ENCODE data around the gene EIF2S3. TPM values are rescaled to one million over a fixed set of nuclear protein-coding genes. Genes with fewer than 3 reads are reported as not detected.
A peak's percentile ranks its signal among the peaks of the same experiment; 100 is the strongest.

Gene EIF2S3
- total RNA-seq, 4 donors from 2014 or later = 70.5 to 158 (median 133) TPM

DNA sequence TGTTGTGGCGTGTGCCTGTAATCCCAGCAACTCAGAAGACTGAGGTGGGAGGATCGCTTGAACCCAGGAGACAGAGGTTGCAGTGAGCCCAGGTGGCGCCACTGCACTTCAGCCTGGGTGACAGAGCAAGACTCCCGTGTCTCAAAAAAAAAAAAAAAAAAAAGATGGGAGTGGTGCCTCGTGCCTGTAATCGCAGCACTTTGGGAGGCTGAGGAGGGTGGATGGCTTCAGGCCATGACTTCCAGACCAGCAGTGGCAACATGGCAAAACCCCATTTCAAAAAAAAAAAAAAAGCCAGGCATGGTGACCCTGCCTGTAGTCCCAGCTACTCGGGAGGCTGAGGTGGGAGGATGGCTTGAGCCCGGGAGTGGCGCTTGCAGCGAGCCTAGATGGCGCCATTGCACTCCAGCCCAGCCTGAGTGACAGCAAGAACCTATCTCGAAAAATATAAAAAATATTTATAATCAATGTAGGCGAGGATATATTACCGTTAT is 27.0 kb downstream of the EIF2S3 start:
- TF ChIP-seq, protein P1, sequence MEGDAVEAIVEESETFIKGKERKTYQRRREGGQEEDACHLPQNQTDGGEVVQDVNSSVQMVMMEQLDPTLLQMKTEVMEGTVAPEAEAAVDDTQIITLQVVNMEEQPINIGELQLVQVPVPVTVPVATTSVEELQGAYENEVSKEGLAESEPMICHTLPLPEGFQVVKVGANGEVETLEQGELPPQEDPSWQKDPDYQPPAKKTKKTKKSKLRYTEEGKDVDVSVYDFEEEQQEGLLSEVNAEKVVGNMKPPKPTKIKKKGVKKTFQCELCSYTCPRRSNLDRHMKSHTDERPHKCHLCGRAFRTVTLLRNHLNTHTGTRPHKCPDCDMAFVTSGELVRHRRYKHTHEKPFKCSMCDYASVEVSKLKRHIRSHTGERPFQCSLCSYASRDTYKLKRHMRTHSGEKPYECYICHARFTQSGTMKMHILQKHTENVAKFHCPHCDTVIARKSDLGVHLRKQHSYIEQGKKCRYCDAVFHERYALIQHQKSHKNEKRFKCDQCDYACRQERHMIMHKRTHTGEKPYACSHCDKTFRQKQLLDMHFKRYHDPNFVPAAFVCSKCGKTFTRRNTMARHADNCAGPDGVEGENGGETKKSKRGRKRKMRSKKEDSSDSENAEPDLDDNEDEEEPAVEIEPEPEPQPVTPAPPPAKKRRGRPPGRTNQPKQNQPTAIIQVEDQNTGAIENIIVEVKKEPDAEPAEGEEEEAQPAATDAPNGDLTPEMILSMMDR (IDR thresholded peaks at IDR 0.05) = peak in 1 of 6 experiments; percentile 27
- no peak for TF ChIP-seq POLR2A (IDR thresholded peaks at IDR 0.05)
- H3K27me3 ChIP-seq = no peaks in the 10 kb centered on the region
- intact Hi-C loops (cut with DNase I) = no loop called here
- no peak overlapping the region for H3K27ac ChIP-seq
- H3K4me1 ChIP-seq = no peaks in the 10 kb centered on the region
- DNase-seq = no peak
- no peaks in the 10 kb centered on the region for H3K9me3 ChIP-seq
- whole genome bisulfite sequencing, 2 donors = 7 to 32% methylated on average over 13 to 14 of the region's 14 CpGs
- peaks cover 0 to 17% (median 8%) of the 10 kb centered on the region in 3 donors for H3K36me3 ChIP-seq
- H3K4me3 ChIP-seq = no peak overlapping the region

DNA sequence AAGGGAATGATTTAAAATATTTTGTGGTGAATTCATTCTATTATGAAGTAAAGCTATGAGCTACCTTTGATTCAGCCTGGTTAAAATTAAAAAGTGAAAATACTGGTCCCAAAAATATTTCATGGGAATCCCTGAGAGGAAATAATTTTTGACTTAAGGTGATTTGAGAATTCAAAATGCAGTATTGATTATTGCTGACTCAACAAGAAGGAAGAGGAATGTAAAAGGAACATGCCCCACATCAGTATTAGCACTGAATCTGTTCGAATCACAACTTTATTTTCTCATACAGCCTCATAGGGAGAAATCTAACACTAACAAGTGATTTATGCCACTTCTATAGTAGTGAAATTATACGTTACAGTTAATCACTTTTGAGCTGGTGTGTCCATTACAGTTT is 27.7 kb downstream of the EIF2S3 start:
- Histone ChIP-seq H3K36me3 (peaks cover 0 to 10% (median 3%) of the 10 kb centered on the region in 3 donors), H3K27ac (no peak overlapping the region), H3K4me3 (no peak overlapping the region), H3K4me1 (no peaks in the 10 kb centered on the region), H3K9me3 (no peaks in the 10 kb centered on the region), H3K27me3 (no peaks in the 10 kb centered on the region)
- intact Hi-C loops (cut with DNase I) = no loop called here
- WGBS, 2 donors = 67 to 80% methylated on average over 2 of the region's 2 CpGs
- TF ChIP-seq, protein P1 (IDR thresholded peaks at IDR 0.05) = no peak
- TF ChIP-seq POLR2A (IDR thresholded peaks at IDR 0.05) = no peak
- no peak for DNase-seq

DNA sequence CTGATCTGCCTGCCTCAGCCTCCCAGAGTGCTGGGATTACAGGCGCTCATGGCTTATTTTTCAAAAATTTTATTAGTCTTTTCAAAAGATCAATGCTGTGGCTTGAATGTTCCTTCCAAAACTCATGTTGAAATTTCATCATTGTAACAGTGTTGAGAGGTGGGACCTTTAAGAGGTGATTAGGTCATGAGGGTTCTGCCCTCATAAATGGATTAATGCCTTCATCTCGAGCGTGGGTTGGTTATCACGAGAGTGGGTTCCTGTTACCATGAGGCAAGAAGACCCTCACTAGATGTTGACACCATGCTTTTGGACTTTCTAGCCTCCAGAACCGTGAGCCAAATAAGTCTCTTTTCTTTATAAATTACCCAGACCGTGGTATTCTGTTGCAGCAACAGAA is 30.3 kb downstream of the EIF2S3 start:
- DNase-seq = no peak
- H3K36me3 ChIP-seq = no peaks in the 10 kb centered on the region
- no peaks in the 10 kb centered on the region for H3K9me3 ChIP-seq
- no peak overlapping the region for H3K4me3 ChIP-seq
- no peaks in the 10 kb centered on the region for H3K27me3 ChIP-seq
- WGBS, 2 donors = 58 to 81% methylated on average over 3 to 6 of the region's 6 CpGs
- intact Hi-C loops (cut with DNase I) = no loop called here
- no peak overlapping the region for H3K27ac ChIP-seq
- TF ChIP-seq POLR2A (IDR thresholded peaks at IDR 0.05) = no peak
- TF ChIP-seq, protein P1 (IDR thresholded peaks at IDR 0.05) = no peak
- H3K4me1 ChIP-seq = no peaks in the 10 kb centered on the region

DNA sequence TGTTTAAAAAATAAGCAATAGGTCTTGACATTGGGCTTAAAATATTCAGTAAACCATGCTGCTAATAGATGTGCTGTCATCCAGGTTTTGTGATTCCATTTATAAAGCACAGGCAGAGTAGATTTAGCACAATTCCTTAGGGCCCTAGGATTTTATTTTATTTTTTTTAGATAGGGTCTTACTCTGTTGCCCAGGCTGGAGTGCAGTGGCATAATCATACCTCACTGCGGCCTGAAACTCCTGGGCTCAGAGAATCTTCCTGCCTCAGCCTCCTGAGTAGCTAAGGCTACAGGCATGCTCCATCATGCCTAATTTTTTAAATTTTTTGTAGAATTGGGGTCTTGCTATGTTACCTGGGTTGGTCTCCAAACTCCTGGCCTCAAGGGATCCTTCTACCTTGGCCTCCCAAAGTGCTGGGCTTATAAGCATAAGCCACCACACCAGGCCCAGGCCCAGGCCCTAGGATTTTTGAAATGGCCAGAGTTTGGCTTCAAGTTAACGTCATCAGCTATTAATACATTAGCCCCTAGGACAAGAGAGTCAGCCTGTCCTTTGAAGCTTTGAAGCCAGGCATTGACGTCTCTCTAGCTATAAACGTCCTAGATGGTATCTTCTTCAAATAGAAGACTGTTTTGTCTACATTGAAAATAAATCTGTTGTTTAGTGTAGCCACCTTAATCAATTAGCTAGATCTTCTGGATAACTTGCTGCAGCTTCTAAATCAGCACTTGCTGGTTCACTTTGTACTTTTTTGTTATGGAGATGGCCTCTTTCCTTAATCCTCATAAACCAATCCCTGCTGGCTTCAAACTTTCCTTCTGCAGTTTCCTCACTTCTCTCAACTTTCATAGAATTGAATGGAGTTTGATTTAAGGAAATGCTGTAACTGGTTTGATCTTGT is 35.8 kb downstream of the EIF2S3 start:
- TF ChIP-seq POLR2A (IDR thresholded peaks at IDR 0.05) = no peak
- TF ChIP-seq, protein P1 (IDR thresholded peaks at IDR 0.05) = no peak
- Histone ChIP-seq H3K27me3 (no peaks in the 10 kb centered on the region), H3K4me3 (no peak overlapping the region), H3K9me3 (no peaks in the 10 kb centered on the region), H3K36me3 (no peaks in the 10 kb centered on the region), H3K4me1 (peaks cover 0 to 5% (median 0%) of the 10 kb centered on the region in 3 donors), H3K27ac (no peak overlapping the region)
- no peak for DNase-seq
- 67 to 72% methylated on average over 4 of the region's 4 CpGs for WGBS, 2 donors
- intact Hi-C loops (cut with DNase I) = no loop called here

DNA sequence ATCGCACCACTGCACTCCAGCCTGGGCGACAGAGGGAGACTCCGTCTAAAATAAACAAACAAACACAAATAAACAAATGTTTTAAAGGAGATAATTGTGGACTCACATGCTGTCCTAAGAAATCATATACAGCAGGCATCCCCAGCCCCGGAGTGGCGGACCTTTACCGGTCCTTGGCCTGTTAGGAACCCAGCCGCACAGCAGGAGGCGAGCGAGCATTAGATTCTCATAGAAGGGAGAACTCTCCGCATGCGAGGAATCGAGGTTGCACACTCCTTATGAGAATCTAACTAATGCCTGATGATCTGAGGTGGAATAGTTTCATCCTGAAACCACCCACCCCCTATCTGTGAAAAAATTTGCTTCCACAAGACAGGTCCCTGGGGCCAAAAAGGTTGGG is 39.0 kb downstream of the EIF2S3 start:
- WGBS, 2 donors = 97 to 99% methylated on average over 9 to 12 of the region's 12 CpGs
- no peak for DNase-seq
- H3K27ac ChIP-seq = no peak overlapping the region
- no peaks in the 10 kb centered on the region for H3K27me3 ChIP-seq
- H3K4me1 ChIP-seq = peaks cover 0 to 5% (median 0%) of the 10 kb centered on the region in 3 donors
- TF ChIP-seq, protein P1 (IDR thresholded peaks at IDR 0.05) = no peak
- no peak for TF ChIP-seq POLR2A (IDR thresholded peaks at IDR 0.05)
- H3K36me3 ChIP-seq = no peaks in the 10 kb centered on the region
- H3K9me3 ChIP-seq = no peaks in the 10 kb centered on the region
- intact Hi-C loops (cut with DNase I) = no loop called here
- no peak overlapping the region for H3K4me3 ChIP-seq

All from esophagus squamous epithelium (tissue), 5 donors.